Renal cortical epithelial cell (primary cell): Measurements from ENCODE around the gene MED27. TPM values are rescaled to one million over a fixed set of nuclear protein-coding genes. Genes with fewer than 3 reads are reported as not detected.

ENCODE experiments used
- DNase-seq: peaks from one replicate; pipeline ENCODE4 v3.0.0-alpha.2; 2011; ENCODE audit warnings: low read depth
- total RNA-seq: library from RNA; depleted of rRNA; stranded (reverse); fragments of >200 nt; gene quantifications from 2 replicates; pipeline ENCODE4 v1.2.3, GENCODE V29; 2014

Gene MED27
- total RNA-seq, 1 donor from 2014 or later: 14.1 TPM

- DNase-seq: no peak
These were observed 242.4 kb downstream of the MED27 start for GRCh38 chr9:131837316-131837715.

- DNase-seq: no peak
These were observed 242.9 kb downstream of the MED27 start for GRCh38 chr9:131836607-131837315.

- DNase-seq: no peak
These were observed 243.6 kb downstream of the MED27 start for GRCh38 chr9:131836021-131836420.

GRCh38 chr9:131835151-131835910 is 244.3 kb downstream of the MED27 start:
- DNase-seq: no peak

GRCh38 chr9:131834721-131835120 is 244.9 kb downstream of the MED27 start:
- no peak for DNase-seq

GRCh38 chr9:131833906-131834305 is 245.8 kb downstream of the MED27 start:
- no peak for DNase-seq

- no peak for DNase-seq
These were observed 246.6 kb downstream of the MED27 start for GRCh38 chr9:131833083-131833482.

GRCh38 chr9:131831380-131832165 is 248.1 kb downstream of the MED27 start:
- DNase-seq: no peak

GRCh38 chr9:131827821-131828369 is 251.8 kb downstream of the MED27 start:
- DNase-seq: no peak

- DNase-seq: no peak
These were observed 252.6 kb downstream of the MED27 start for GRCh38 chr9:131826966-131827525.

GRCh38 chr9:131826053-131826452 is 253.6 kb downstream of the MED27 start:
- no peak for DNase-seq

GRCh38 chr9:131824953-131825495 is 254.6 kb downstream of the MED27 start:
- DNase-seq: no peak

GRCh38 chr9:131824155-131824594 is 255.5 kb downstream of the MED27 start:
- no peak for DNase-seq

GRCh38 chr9:131823701-131824146 is 255.9 kb downstream of the MED27 start:
- DNase-seq: no peak

- no peak for DNase-seq
These were observed 261.6 kb downstream of the MED27 start for GRCh38 chr9:131818089-131818488.

GRCh38 chr9:131817627-131818026 is 262.0 kb downstream of the MED27 start:
- no peak for DNase-seq

GRCh38 chr9:131817073-131817472 is 262.6 kb downstream of the MED27 start:
- no peak for DNase-seq

GRCh38 chr9:131815970-131816873 is 263.4 kb downstream of the MED27 start:
- DNase-seq: no peak

GRCh38 chr9:131814707-131815106 is 265.0 kb downstream of the MED27 start:
- DNase-seq: no peak

GRCh38 chr9:131813116-131813515 is 266.6 kb downstream of the MED27 start:
- peak; percentile 31 for DNase-seq
